IMR-90 (cell line): ENCODE results near the gene WASHC2C. TPM values are rescaled to one million over a fixed set of nuclear protein-coding genes. Genes with fewer than 3 reads are reported as not detected.

Source experiments
- ATAC-seq: fragments of 200-7000 bp; cut with Tn5 transposase; 2 replicates; pipeline ENCODE4 v1.9.1; 2020; ENCODE audit warnings: low read depth, mild to moderate bottlenecking, moderate library complexity
- BruUV-seq: library from RNA; stranded (reverse); fragments of 400-500 nt; replicated peaks from 2 replicates; lab custom pipeline; 2021; lab: Mats Ljungman, UMichigan
- CTCF ChIA-PET: fragments of 300-600 bp; formaldehyde crosslinking; extraction: SDS; loops from one replicate; lab custom pipeline; 2021; ENCODE audit warnings: antibody characterized with exemption; lab: Yijun Ruan, JAX
- POLR2A ChIA-PET: fragments of 300-600 bp; sonication (Branson Sonifier 250); formaldehyde crosslinking; loops from one replicate; lab custom pipeline; 2022; ENCODE audit warnings: antibody characterized with exemption; ENCODE audit not compliant: unreplicated experiment; lab: Charles Lee
- DNase-seq: peaks from one replicate; pipeline ENCODE4 v3.0.0; 2013
- H2AFZ ChIP-seq: replicated peaks from 2 replicates; pipeline ENCODE3; 2013; ENCODE audit warnings: low read length, mild to moderate bottlenecking; ENCODE audit not compliant: poor library complexity
- H2AK5ac ChIP-seq: 2 replicates; pipeline ENCODE4 v1.6.1; 2013; ENCODE audit warnings: low read depth, low read length, inconsistent platforms
- H2AK9ac ChIP-seq: replicated peaks from 2 replicates; pipeline ENCODE3; 2013; ENCODE audit warnings: mild to moderate bottlenecking, low read depth, low read length, moderate library complexity; ENCODE audit not compliant: poor library complexity
- H2BK120ac ChIP-seq: 2 replicates; pipeline ENCODE4 v1.6.1; 2013; ENCODE audit warnings: low read depth, low read length, inconsistent platforms
- H2BK15ac ChIP-seq: 3 replicates; pipeline ENCODE4 v1.6.1; 2013; ENCODE audit warnings: low read depth, low read length, inconsistent platforms
- H2BK20ac ChIP-seq: 2 replicates; pipeline ENCODE4 v1.6.1; 2013; ENCODE audit warnings: low read depth, mild to moderate bottlenecking, inconsistent platforms, low read length, moderate library complexity
- H2BK5ac ChIP-seq: 2 replicates; pipeline ENCODE4 v1.6.1; 2013; ENCODE audit warnings: mild to moderate bottlenecking, low read depth, low read length, inconsistent platforms; ENCODE audit not compliant: poor library complexity, severe bottlenecking
- H3K14ac ChIP-seq: replicated peaks from 2 replicates; pipeline ENCODE4 v1.6.1; 2013; ENCODE audit warnings: low read depth, low read length, inconsistent platforms
- H3K18ac ChIP-seq: 2 replicates; pipeline ENCODE4 v1.6.1; 2013; ENCODE audit warnings: low read depth, low read length, control low read depth
- H3K23ac ChIP-seq: 2 replicates; pipeline ENCODE4 v1.6.1; 2013; ENCODE audit warnings: low read depth, low read length, inconsistent platforms
- H3K27ac ChIP-seq: 2 replicates; pipeline ENCODE4 v1.5.1; 2013; ENCODE audit warnings: mild to moderate bottlenecking, control low read depth, low read length; ENCODE audit not compliant: insufficient read depth
- H3K27me3 ChIP-seq: 2 replicates; pipeline ENCODE4 v1.6.1; 2013; ENCODE audit warnings: low read length; ENCODE audit not compliant: control insufficient read depth, insufficient read depth
- H3K36me3 ChIP-seq: 2 replicates; pipeline ENCODE4 v1.6.1; 2013; ENCODE audit warnings: low read length, mixed read lengths; ENCODE audit not compliant: control insufficient read depth, insufficient read depth
- H3K4ac ChIP-seq: 2 replicates; pipeline ENCODE4 v1.6.1; 2013; ENCODE audit warnings: low read depth, low read length, inconsistent platforms
- H3K4me1 ChIP-seq: 2 replicates; pipeline ENCODE4 v1.6.1; 2013; ENCODE audit warnings: low read length, mixed read lengths; ENCODE audit not compliant: control insufficient read depth, insufficient read depth
- H3K4me2 ChIP-seq: 2 replicates; pipeline ENCODE4 v1.6.1; 2013; ENCODE audit warnings: low read depth, mild to moderate bottlenecking, control low read depth, low read length, moderate library complexity
- H3K4me3 ChIP-seq: 2 replicates; pipeline ENCODE4 v1.5.1; 2013; ENCODE audit warnings: low read depth, mild to moderate bottlenecking, control low read depth, low read length, moderate library complexity; ENCODE audit not compliant: insufficient read depth
- H3K56ac ChIP-seq: 2 replicates; pipeline ENCODE4 v1.6.1; 2013; ENCODE audit warnings: low read length, inconsistent platforms; ENCODE audit not compliant: insufficient read depth; ENCODE audit errors: extremely low read depth
- H3K79me1 ChIP-seq, 2 experiments: 2 replicates each; pipeline ENCODE4 v1.6.1; 2013; ENCODE audit warnings: low read length in 2 of 2, inconsistent platforms in 1 of 2, low read depth in 1 of 2
- H3K9ac ChIP-seq: 2 replicates; pipeline ENCODE4 v1.6.1; 2013; ENCODE audit warnings: low read depth, low read length, control low read depth
- H3K9me1 ChIP-seq: 2 replicates; pipeline ENCODE4 v1.6.1; 2013; ENCODE audit warnings: low read length, inconsistent platforms; ENCODE audit not compliant: insufficient read depth
- H3K9me3 ChIP-seq: 2 replicates; pipeline ENCODE4 v1.6.1; 2013; ENCODE audit warnings: low read length; ENCODE audit not compliant: control insufficient read depth, insufficient read depth
- H4K20me1 ChIP-seq: 2 replicates; pipeline ENCODE4 v1.6.1; 2013; ENCODE audit warnings: low read length, inconsistent platforms; ENCODE audit not compliant: insufficient read depth
- H4K5ac ChIP-seq: 2 replicates; pipeline ENCODE4 v1.6.1; 2013; ENCODE audit warnings: mild to moderate bottlenecking, low read depth, low read length, control low read depth
- H4K8ac ChIP-seq, 2 experiments: 2 replicates each; pipeline ENCODE4 v1.6.1; 2013; ENCODE audit warnings: low read depth in 2 of 2, low read length in 2 of 2, control low read depth in 1 of 2, inconsistent platforms in 1 of 2
- H4K91ac ChIP-seq: 2 replicates; pipeline ENCODE4 v1.6.1; 2013; ENCODE audit warnings: low read depth, low read length, inconsistent platforms; ENCODE audit not compliant: insufficient read depth
- CEBPB ChIP-seq: IDR thresholded peaks from 2 replicates; pipeline ENCODE4 v1.6.1; 2012; ENCODE audit warnings: low read depth, low read length, improper control_type of control experiment
- CHD1 ChIP-seq: IDR thresholded peaks from 2 replicates; pipeline ENCODE4 v1.6.1; 2012; ENCODE audit warnings: low read depth, low read length, improper control_type of control experiment
- MAZ ChIP-seq: IDR thresholded peaks from 2 replicates; pipeline ENCODE4 v1.6.1; 2012; ENCODE audit warnings: low read depth, mild to moderate bottlenecking, low read length, improper control_type of control experiment, moderate library complexity, borderline replicate concordance
- MXI1 ChIP-seq: IDR thresholded peaks from 2 replicates; pipeline ENCODE4 v1.6.1; 2012; ENCODE audit warnings: low read depth, mild to moderate bottlenecking, low read length, moderate library complexity, borderline replicate concordance
- RAD21 ChIP-seq: IDR thresholded peaks from 2 replicates; pipeline ENCODE4 v1.6.1; 2012; ENCODE audit warnings: low read length, improper control_type of control experiment
- SMC3 ChIP-seq: fragments of 150-350 bp; IDR thresholded peaks from 2 replicates; pipeline ENCODE4 v1.6.1; 2016; ENCODE audit warnings: low read depth, mild to moderate bottlenecking, antibody characterized with exemption, low read length, moderate library complexity
- WGBS, 2 experiments: methylation state at CpG; one replicate each; pipeline versions ENCODE4 v1.1.5 to v1.1.7; 2013; ENCODE audit warnings: missing lambda C conversion rate in 2 of 2; ENCODE audit not compliant: insufficient read length in 1 of 2; ENCODE audit errors: extremely low coverage in 2 of 2; 5-methylcytosine and 5-hydroxymethylcytosine counted together
- dilution Hi-C: fragments of 300-500 bp; cut with HindIII; formaldehyde crosslinking; loops from one replicate; pipeline ENCODE4 v1.14.3; 2018; ENCODE audit warnings: low sequenced_read_pairs; ENCODE audit not compliant: unreplicated experiment
- in situ Hi-C: fragments of 300-500 bp; cut with MboI; formaldehyde crosslinking; loops from 3 replicates; pipeline ENCODE4 v1.14.3; 2019; ENCODE audit warnings: low sequenced_read_pairs, inconsistent platforms, mixed read lengths
- intact Hi-C: fragments of 100-400 bp; cut with micrococcal nuclease; formaldehyde crosslinking; loops from 2 replicates; pipeline ENCODE4 v1.10.0; 2022
- polyA plus RNA-seq, 3 experiments: library from polyadenylated mRNA; depleted of rRNA; stranded (reverse); fragments of >200 nt; gene quantifications; 2 replicates each; pipeline ENCODE4 v1.2.3, GENCODE V29; 2012; ENCODE audit warnings: low replicate concordance in 1 of 3
- total RNA-seq: library from RNA; depleted of rRNA; stranded (reverse); fragments of >200 nt; gene quantifications from 2 replicates; pipeline ENCODE4 v1.2.3, GENCODE V29; 2012
- TF ChIP-seq, protein P1 (sequence below): fragments of 150-350 bp; IDR thresholded peaks from 2 replicates; pipeline ENCODE4 v1.6.1; 2017; ENCODE audit warnings: mild to moderate bottlenecking, antibody characterized with exemption, low read length, low read depth
- TF ChIP-seq, protein P2 (sequence below): conservative IDR thresholded peaks from 2 replicates; pipeline ENCODE4 v1.5.1; 2012; ENCODE audit warnings: mild to moderate bottlenecking, low read depth, low read length, improper control_type of control experiment

The WASHC2C gene
- total and polyA plus RNA-seq, 2 of the 4 experiments (the other 2 are of a cell fraction): 22.2 to 27.2 TPM

DNA sequence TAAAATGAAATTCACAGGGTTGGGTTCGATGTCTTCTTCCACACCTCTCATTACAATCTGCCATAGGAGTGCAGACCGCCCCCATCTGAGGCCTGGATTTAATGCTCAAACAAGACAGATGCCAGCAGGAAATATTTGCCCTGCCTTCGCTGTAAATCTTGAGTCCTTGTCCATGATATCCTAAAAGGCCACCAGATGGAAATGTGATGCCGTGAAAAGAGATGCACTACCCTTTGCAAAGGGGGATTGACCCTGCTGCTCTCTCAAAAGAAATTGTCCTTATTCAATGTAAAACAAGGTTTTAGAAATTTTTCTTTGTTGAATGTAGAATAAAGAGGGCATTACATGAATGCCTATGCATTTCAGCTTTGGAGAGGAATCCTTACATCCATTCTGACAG, 82.8 kb downstream of the WASHC2C start:
- TF ChIP-seq, protein P1, sequence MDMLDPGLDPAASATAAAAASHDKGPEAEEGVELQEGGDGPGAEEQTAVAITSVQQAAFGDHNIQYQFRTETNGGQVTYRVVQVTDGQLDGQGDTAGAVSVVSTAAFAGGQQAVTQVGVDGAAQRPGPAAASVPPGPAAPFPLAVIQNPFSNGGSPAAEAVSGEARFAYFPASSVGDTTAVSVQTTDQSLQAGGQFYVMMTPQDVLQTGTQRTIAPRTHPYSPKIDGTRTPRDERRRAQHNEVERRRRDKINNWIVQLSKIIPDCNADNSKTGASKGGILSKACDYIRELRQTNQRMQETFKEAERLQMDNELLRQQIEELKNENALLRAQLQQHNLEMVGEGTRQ: no peak
- TF ChIP-seq CEBPB (no peak), SMC3 (no peak), MXI1 (no peak), RAD21 (peak; percentile 34; the same call in 1 of the 2 replicates), CHD1 (no peak), MAZ (no peak)
- TF ChIP-seq, protein P2, sequence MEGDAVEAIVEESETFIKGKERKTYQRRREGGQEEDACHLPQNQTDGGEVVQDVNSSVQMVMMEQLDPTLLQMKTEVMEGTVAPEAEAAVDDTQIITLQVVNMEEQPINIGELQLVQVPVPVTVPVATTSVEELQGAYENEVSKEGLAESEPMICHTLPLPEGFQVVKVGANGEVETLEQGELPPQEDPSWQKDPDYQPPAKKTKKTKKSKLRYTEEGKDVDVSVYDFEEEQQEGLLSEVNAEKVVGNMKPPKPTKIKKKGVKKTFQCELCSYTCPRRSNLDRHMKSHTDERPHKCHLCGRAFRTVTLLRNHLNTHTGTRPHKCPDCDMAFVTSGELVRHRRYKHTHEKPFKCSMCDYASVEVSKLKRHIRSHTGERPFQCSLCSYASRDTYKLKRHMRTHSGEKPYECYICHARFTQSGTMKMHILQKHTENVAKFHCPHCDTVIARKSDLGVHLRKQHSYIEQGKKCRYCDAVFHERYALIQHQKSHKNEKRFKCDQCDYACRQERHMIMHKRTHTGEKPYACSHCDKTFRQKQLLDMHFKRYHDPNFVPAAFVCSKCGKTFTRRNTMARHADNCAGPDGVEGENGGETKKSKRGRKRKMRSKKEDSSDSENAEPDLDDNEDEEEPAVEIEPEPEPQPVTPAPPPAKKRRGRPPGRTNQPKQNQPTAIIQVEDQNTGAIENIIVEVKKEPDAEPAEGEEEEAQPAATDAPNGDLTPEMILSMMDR: 0 out of 2 replicates have a peak, but pooled peaks have one; percentile 23
- Histone ChIP-seq H3K9me1 (no peaks in the 10 kb centered on the region), H3K4me1 (no peaks in the 10 kb centered on the region), H3K9ac (no peak overlapping the region), H4K5ac (no peak overlapping the region), H3K14ac (no peak overlapping the region), H3K27ac (no peak overlapping the region), H4K20me1 (no peaks in the 10 kb centered on the region), H3K9me3 (no peaks in the 10 kb centered on the region), H2BK20ac (no peak overlapping the region), H3K56ac (no peak overlapping the region), H2AK5ac (no peak overlapping the region), H4K8ac (no peak overlapping the region), H3K18ac (no peak overlapping the region), H3K79me1 (no peaks in the 10 kb centered on the region), H3K4me3 (no peak overlapping the region), H3K27me3 (no peaks in the 10 kb centered on the region), H3K23ac (no peak overlapping the region), H2BK5ac (no peak overlapping the region), H2BK15ac (no peak overlapping the region), H2AFZ (no peak overlapping the region), H2AK9ac (no peak overlapping the region), H4K91ac (no peak overlapping the region), H3K4me2 (no peak overlapping the region), H3K4ac (no peak overlapping the region), H2BK120ac (no peak overlapping the region), H3K36me3 (no peaks in the 10 kb centered on the region)
- ATAC-seq (no peak; the same call in 1 of the 2 replicates), DNase-seq (peak; percentile 6)
- POLR2A ChIA-PET: no interaction called here
- in situ Hi-C loops: no loop called here
- no CpG with 5 or more reads among the region's 4 CpGs for WGBS, 2 experiments
- intact Hi-C loops: loop anchor here (2.0 kb wide), 1 partner anchor 219 kb away; no protein-coding TSS in a partner anchor
- CTCF ChIA-PET: no interaction called here
- dilution Hi-C loops: no loop called here
- BruUV-seq: no TSS peak
